22Rv1 (cell line): ENCODE data around the gene MT1G.

Experiments
- H3K27ac ChIP-seq: fragments of 450-650 bp; 2 replicates; pipeline ENCODE4 v1.5.1; 2017
- CTCF ChIP-seq: fragments of 450-650 bp; IDR thresholded peaks from 2 replicates; pipeline ENCODE4 v1.5.1; 2017; ENCODE audit warnings: mild to moderate bottlenecking
- ZFX ChIP-seq: fragments of 450-650 bp; IDR thresholded peaks from 2 replicates; pipeline ENCODE4 v1.6.1; 2017; ENCODE audit warnings: antibody characterized with exemption, borderline replicate concordance

The MT1G gene

GRCh38 chr16:56631832-56632155 lies 36.1 kb downstream of the MT1G start:
- no peak for TF ChIP-seq ZFX
- no peak for TF ChIP-seq CTCF
- H3K27ac ChIP-seq = no peak overlapping the region

GRCh38 chr16:56631197-56631596 lies 36.7 kb downstream of the MT1G start:
- TF ChIP-seq ZFX (no peak), CTCF (no peak)

GRCh38 chr16:56630134-56630533 lies 37.7 kb downstream of the MT1G start:
- no peak overlapping the region for H3K27ac ChIP-seq
- no peak for TF ChIP-seq CTCF
- TF ChIP-seq ZFX = no peak

More at GRCh38 chr16:56631197-56631596, 36.7 kb downstream of the MT1G start:
- H3K27ac ChIP-seq = no peak overlapping the region

- H3K27ac ChIP-seq = no peak overlapping the region
- TF ChIP-seq ZFX = no peak
- no peak for TF ChIP-seq CTCF
Measured at GRCh38 chr16:56629531-56629930, 38.3 kb downstream of the MT1G start.

- H3K27ac ChIP-seq = no peak overlapping the region
- no peak for TF ChIP-seq CTCF
- TF ChIP-seq ZFX = no peak
Measured at GRCh38 chr16:56628486-56629350, 39.1 kb downstream of the MT1G start.

- TF ChIP-seq ZFX (no peak), CTCF (no peak)
- peak overlapping the region; percentile 46 for H3K27ac ChIP-seq
Measured at GRCh38 chr16:56626685-56627084, 41.2 kb downstream of the MT1G start.

- no peak for TF ChIP-seq CTCF
- no peak for TF ChIP-seq ZFX
Measured at GRCh38 chr16:56625943-56626654, 41.8 kb downstream of the MT1G start.

More at GRCh38 chr16:56625943-56626654, 41.8 kb downstream of the MT1G start:
- peak overlapping the region; percentile 18; the same call in 1 of the 2 replicates for H3K27ac ChIP-seq
